Spinal cord (tissue), 10 donors: ENCODE results near the gene CBX1. TPM values are rescaled to one million over a fixed set of nuclear protein-coding genes. Genes with fewer than 3 reads are reported as not detected.

Source experiments
- DNase-seq, 6 donors: peaks; one replicate each; pipeline versions ENCODE4 v3.0.0 to v3.0.0-alpha.2; 2013 to 2015; ENCODE audit warnings: low spot score in 6 of 6, low read depth in 4 of 6
- H3K27ac ChIP-seq: one replicate; pipeline ENCODE4 v1.5.1; 2013; ENCODE audit warnings: low read depth, low read length, control low read depth
- H3K27me3 ChIP-seq: one replicate; pipeline ENCODE4 v1.6.1; 2013; ENCODE audit warnings: low read length; ENCODE audit not compliant: control insufficient read depth, insufficient read depth
- H3K36me3 ChIP-seq: one replicate; pipeline ENCODE4 v1.6.1; 2013; ENCODE audit warnings: low read length; ENCODE audit not compliant: control insufficient read depth, insufficient read depth
- H3K4me1 ChIP-seq: one replicate; pipeline ENCODE4 v1.6.1; 2013; ENCODE audit warnings: low read length; ENCODE audit not compliant: control insufficient read depth, insufficient read depth
- H3K4me3 ChIP-seq: one replicate; pipeline ENCODE4 v1.5.1; 2013; ENCODE audit warnings: low read depth, low read length, control low read depth
- H3K9me3 ChIP-seq: one replicate; pipeline ENCODE4 v1.6.1; 2013; ENCODE audit warnings: low read length; ENCODE audit not compliant: control insufficient read depth, insufficient read depth
- WGBS: methylation state at CpG from one replicate; pipeline ENCODE4 v1.1.5; 2013; ENCODE audit warnings: missing lambda C conversion rate; ENCODE audit not compliant: insufficient coverage; 5-methylcytosine and 5-hydroxymethylcytosine counted together
- polyA plus RNA-seq, 2 donors: library from polyadenylated mRNA; unstranded; fragments of 120-200 nt; gene quantifications; one replicate each; pipeline ENCODE4 v1.2.1, GENCODE V29; 2013; ENCODE audit not compliant: insufficient read length in 2 of 2
- total RNA-seq, 2 donors: library from RNA; depleted of rRNA in 1 of 2; stranded (reverse); fragments of 120-200 nt in 1 of 2; fragments of >200 nt in 1 of 2; gene quantifications; one replicate each; pipeline versions ENCODE4 v1.2.3 to v1.2.4, GENCODE V29; 2013 to 2014
- donor health status: healthy.

The CBX1 gene
- total and polyA plus RNA-seq, 4 donors = 76.2 to 240 (median 160) TPM

DNA sequence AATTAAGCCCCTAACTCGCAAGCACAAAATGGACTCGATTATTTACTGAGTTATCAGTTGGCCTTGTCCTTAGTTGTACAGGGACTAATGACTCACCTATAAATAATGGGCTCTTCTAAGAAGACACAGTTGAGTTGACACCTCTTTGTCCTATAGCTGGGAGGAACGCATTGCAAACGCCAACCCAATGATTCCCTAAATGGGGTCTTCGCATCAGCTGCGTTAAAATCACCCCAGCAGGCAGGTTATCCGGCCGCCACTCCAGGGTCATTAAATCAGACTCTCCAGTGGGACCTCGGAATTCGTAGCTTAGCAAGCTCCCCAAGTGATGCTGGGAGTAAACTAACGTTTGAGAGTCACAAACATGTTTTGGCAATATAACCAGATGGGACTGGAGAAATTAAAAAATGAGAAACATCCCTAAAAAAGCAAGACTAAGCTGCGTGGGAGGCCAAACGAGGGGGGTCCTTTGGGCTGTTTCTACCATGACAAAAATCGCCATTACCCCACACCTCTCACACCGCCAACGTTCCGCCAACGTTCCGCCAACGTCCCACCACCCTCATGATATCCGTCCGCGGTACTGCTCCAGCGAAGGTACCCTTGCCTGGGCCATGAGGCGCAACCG is 54.1 kb downstream of the CBX1 start:
- Histone ChIP-seq H3K4me1 (peaks cover 41% of the 10 kb centered on the region), H3K27me3 (no peaks in the 10 kb centered on the region), H3K9me3 (no peaks in the 10 kb centered on the region), H3K27ac (peak overlapping the region; percentile 99), H3K4me3 (peak overlapping the region; percentile 84), H3K36me3 (peaks cover 13% of the 10 kb centered on the region)
- DNase-seq = no peak
- 0% methylated on average over 21 of the region's 26 CpGs for WGBS

GRCh38 chr17:48046296-48046695 is 55.0 kb downstream of the CBX1 start:
- H3K9me3 ChIP-seq = no peaks in the 10 kb centered on the region
- H3K4me3 ChIP-seq = no peak overlapping the region
- WGBS = 100% methylated on average over 2 of the region's 7 CpGs
- no peak for DNase-seq
- no peak overlapping the region for H3K27ac ChIP-seq
- no peaks in the 10 kb centered on the region for H3K27me3 ChIP-seq
- H3K36me3 ChIP-seq = peaks cover 8% of the 10 kb centered on the region
- H3K4me1 ChIP-seq = peaks cover 32% of the 10 kb centered on the region

DNA sequence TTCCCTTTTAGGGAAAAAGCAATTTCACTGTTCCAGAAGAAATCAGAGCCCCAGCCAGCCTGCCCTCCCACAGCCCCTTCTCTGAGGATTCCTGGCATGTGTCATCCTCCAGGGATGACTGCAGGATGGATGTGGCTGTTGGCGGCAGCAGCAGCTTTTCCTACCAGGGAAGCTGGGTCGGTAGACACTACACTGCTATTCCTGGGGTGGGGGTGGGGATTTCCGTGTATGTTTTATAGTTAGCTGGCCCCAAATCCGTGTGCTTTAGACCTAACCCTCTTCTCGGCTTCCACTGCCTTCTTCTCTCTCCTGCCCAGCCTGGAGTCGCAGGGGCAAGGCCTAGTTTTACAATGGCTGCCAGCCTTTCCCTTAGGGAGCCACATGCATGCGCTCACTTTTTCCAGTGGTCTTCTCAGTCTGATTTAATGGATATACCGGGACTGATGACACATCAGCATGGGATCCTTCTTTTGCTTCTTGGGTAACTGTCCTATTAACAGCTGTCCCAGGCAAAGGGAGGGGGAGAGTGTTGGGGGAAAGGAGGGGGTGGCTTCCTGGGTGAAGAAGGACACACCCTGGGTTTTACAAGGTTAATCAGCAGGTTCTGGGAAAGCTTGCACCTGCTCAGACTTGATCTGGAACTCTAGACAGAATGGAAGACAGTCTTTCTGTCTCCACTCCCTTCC is 55.8 kb downstream of the CBX1 start:
- DNase-seq = no peak
- peaks cover 25% of the 10 kb centered on the region for H3K4me1 ChIP-seq
- no peaks in the 10 kb centered on the region for H3K27me3 ChIP-seq
- H3K9me3 ChIP-seq = no peaks in the 10 kb centered on the region
- H3K36me3 ChIP-seq = no peaks in the 10 kb centered on the region
- WGBS = 78% methylated on average over 6 of the region's 8 CpGs
- no peak overlapping the region for H3K4me3 ChIP-seq
- H3K27ac ChIP-seq = no peak overlapping the region

- peaks cover 19% of the 10 kb centered on the region for H3K4me1 ChIP-seq
Measured at GRCh38 chr17:48044851-48045250, 56.4 kb downstream of the CBX1 start.

DNA sequence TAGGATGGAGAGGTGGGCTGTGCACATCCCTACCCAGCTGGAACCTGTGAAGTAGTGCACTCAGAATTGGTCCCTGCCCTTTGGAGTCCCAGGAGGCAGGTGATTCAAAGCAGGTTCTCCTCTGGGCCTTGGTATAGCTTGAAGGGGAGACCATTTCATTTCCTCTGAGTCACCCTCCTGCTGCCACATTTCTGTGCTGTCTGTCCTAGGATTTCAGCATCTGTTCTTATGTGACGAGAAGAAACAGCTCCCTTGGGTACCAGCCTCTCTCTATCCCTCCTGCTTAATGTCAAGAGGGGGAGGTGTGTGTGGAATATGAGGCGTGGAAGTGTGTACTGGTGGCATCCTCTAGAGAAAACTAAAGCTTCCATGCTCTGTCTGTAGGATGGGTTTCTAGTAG is 58.1 kb downstream of the CBX1 start:
- Histone ChIP-seq H3K36me3 (no peaks in the 10 kb centered on the region), H3K9me3 (no peaks in the 10 kb centered on the region), H3K4me3 (no peak overlapping the region), H3K4me1 (peaks cover 14% of the 10 kb centered on the region), H3K27ac (no peak overlapping the region), H3K27me3 (peaks cover 1% of the 10 kb centered on the region)
- peak in 1 of 6 donors; percentile 77 for DNase-seq
- no CpG with 5 or more reads among the region's 2 CpGs for WGBS

More at GRCh38 chr17:48044851-48045250, 56.4 kb downstream of the CBX1 start:
- Histone ChIP-seq H3K27me3 (no peaks in the 10 kb centered on the region), H3K4me3 (no peak overlapping the region), H3K27ac (no peak overlapping the region), H3K9me3 (no peaks in the 10 kb centered on the region), H3K36me3 (no peaks in the 10 kb centered on the region)
- 100% methylated on average over 1 of the region's 4 CpGs for WGBS
- DNase-seq = no peak

- 94% methylated on average over 2 of the region's 2 CpGs for WGBS
- H3K9me3 ChIP-seq = no peaks in the 10 kb centered on the region
- peaks cover 15% of the 10 kb centered on the region for H3K27me3 ChIP-seq
Measured at GRCh38 chr17:48038687-48039086, 62.6 kb downstream of the CBX1 start.

GRCh38 chr17:48037838-48038323 is 63.4 kb downstream of the CBX1 start:
- DNase-seq = no peak

More at GRCh38 chr17:48038687-48039086, 62.6 kb downstream of the CBX1 start:
- Histone ChIP-seq H3K4me3 (no peak overlapping the region), H3K36me3 (no peaks in the 10 kb centered on the region), H3K4me1 (peaks cover 13% of the 10 kb centered on the region), H3K27ac (no peak overlapping the region)
- no peak for DNase-seq

GRCh38 chr17:48037036-48037837 is 64.0 kb downstream of the CBX1 start, which contains the start of gene COPZ2:
Gene COPZ2 (minus strand): TSS chr17:48037797. CDS start chr17:48037777, 20 bp downstream.
- Histone ChIP-seq H3K9me3 (no peaks in the 10 kb centered on the region), H3K27me3 (peaks cover 15% of the 10 kb centered on the region), H3K4me1 (peaks cover 13% of the 10 kb centered on the region), H3K27ac (peak within 1 kb of the TSS; percentile 52), H3K36me3 (no peaks in the 10 kb centered on the region), H3K4me3 (peak within 1 kb of the TSS; percentile 69)
- WGBS = 1% methylated on average over 68 of the region's 73 CpGs
- DNase-seq = peak in 1 of 6 donors; percentile 47

More at GRCh38 chr17:48037838-48038323, 63.4 kb downstream of the CBX1 start:
- H3K36me3 ChIP-seq = no peaks in the 10 kb centered on the region
- peak overlapping the region; percentile 4 for H3K4me3 ChIP-seq
- H3K27me3 ChIP-seq = peaks cover 15% of the 10 kb centered on the region
- no peak overlapping the region for H3K27ac ChIP-seq
- 11% methylated on average over 17 of the region's 19 CpGs for WGBS
- peaks cover 13% of the 10 kb centered on the region for H3K4me1 ChIP-seq
- H3K9me3 ChIP-seq = no peaks in the 10 kb centered on the region

DNA sequence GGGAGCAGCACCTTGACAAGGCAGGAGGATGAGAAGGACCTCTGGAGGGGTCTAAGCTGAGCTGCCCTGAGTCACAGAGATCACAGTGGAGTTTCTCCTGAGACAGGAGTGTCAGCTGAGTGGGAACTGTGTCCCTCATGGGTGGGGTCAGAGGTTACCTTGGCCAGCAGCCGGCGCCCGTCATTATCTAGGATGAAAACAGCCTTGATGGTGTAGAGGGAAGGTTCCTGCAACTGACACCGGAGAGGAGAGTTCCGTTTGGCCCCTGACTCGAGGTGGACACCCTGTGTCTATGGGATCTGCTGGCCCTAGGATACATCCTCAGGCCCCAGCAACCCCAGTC is 64.6 kb downstream of the CBX1 start:
- Histone ChIP-seq H3K4me3 (peak overlapping the region; percentile 69), H3K27ac (peak overlapping the region; percentile 52), H3K4me1 (peaks cover 13% of the 10 kb centered on the region)

More for the DNA sequence above, 64.6 kb downstream of the CBX1 start:
- Histone ChIP-seq H3K27me3 (peaks cover 15% of the 10 kb centered on the region), H3K9me3 (no peaks in the 10 kb centered on the region), H3K36me3 (no peaks in the 10 kb centered on the region)
- WGBS = 66% methylated on average over 6 of the region's 6 CpGs
- no peak for DNase-seq
